AG04450 (cell line): ENCODE measurements around the gene VEPH1. TPM values are rescaled to one million over a fixed set of nuclear protein-coding genes. Genes with fewer than 3 reads are reported as not detected.

Experiments
- CTCF ChIA-PET: fragments of 300-600, 350-600 bp; formaldehyde crosslinking; extraction: SDS; loops from one replicate; lab custom pipeline; 2022; ENCODE audit warnings: antibody characterized with exemption, inconsistent platforms; lab: Charles Lee
- POLR2A ChIA-PET: fragments of 350-600 bp; formaldehyde crosslinking; extraction: SDS; loops from one replicate; lab custom pipeline; 2021; ENCODE audit warnings: antibody characterized with exemption, inconsistent platforms; lab: Yijun Ruan, JAX
- DNase-seq: peaks from one replicate; pipeline ENCODE4 v3.0.0-alpha.2; 2011; ENCODE audit warnings: low read depth, low spot score
- H3K27ac ChIP-seq: one replicate; pipeline ENCODE4 v1.5.1; 2012; ENCODE audit warnings: low read depth, low read length, control low read depth
- H3K27me3 ChIP-seq: one replicate; pipeline ENCODE4 v1.6.0; 2012; ENCODE audit warnings: low read length; ENCODE audit not compliant: control insufficient read depth, insufficient read depth
- H3K4me3 ChIP-seq: 2 replicates; pipeline ENCODE4 v1.5.1; 2011; ENCODE audit warnings: mild to moderate bottlenecking, low read depth, low read length, control low read depth
- H3K9me3 ChIP-seq: 2 replicates; pipeline ENCODE4 v1.5.1; 2012; ENCODE audit warnings: low read length; ENCODE audit not compliant: control insufficient read depth, insufficient read depth
- CTCF ChIP-seq: IDR thresholded peaks from 2 replicates; pipeline ENCODE4 v1.5.1; 2011; ENCODE audit warnings: low read depth, low read length, control low read depth, inconsistent platforms
- polyA plus RNA-seq: library from polyadenylated mRNA; depleted of rRNA; stranded (reverse); fragments of >200 nt; gene quantifications from 2 replicates; pipeline ENCODE4 v1.2.3, GENCODE V29; 2011

VEPH1 gene
- polyA plus RNA-seq, 1 experiment: 36.4 TPM

DNA sequence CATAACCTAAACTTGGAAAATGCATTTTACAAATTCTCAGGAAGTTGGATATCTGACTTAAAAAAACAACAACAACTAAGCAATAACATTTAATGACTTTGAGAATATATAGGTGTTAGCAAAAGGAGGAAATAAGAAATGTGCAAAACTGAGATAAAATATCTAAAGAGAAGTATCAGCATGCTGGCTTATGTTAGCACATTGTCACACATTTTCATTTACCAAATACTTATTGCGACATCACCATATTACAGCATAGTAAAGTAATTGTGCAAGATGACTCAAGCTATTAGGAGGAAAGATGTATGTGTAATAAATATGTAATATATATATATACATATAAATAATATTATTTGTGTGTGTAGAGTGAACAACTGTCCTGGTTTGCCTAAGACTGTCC is 57.4 kb downstream of the VEPH1 start:
- no peak for TF ChIP-seq CTCF
- Histone ChIP-seq H3K27ac (no peak overlapping the region), H3K27me3 (no peaks in the 10 kb centered on the region), H3K4me3 (no peak overlapping the region), H3K9me3 (no peaks in the 10 kb centered on the region)
- ChIA-PET POLR2A (no interaction called here), CTCF (interaction anchor here (0.7 to 1.7 kb wide), 9 partner anchors 8 to 244 kb away, joined by 3 to 10 read pairs (median 4); no protein-coding TSS in a partner anchor)
- DNase-seq: no peak

GRCh38 chr3:157444797-157445184 is 58.4 kb downstream of the VEPH1 start:
- H3K4me3 ChIP-seq: no peak overlapping the region
- H3K27ac ChIP-seq: no peak overlapping the region
- DNase-seq: no peak
- TF ChIP-seq CTCF: no peak
- H3K27me3 ChIP-seq: no peaks in the 10 kb centered on the region
- ChIA-PET POLR2A (no interaction called here), CTCF (interaction anchor here (0.7 to 2.1 kb wide), 5 partner anchors 12 to 253 kb away, joined by 3 to 10 read pairs (median 4); no protein-coding TSS in a partner anchor)
- H3K9me3 ChIP-seq: no peaks in the 10 kb centered on the region

DNA sequence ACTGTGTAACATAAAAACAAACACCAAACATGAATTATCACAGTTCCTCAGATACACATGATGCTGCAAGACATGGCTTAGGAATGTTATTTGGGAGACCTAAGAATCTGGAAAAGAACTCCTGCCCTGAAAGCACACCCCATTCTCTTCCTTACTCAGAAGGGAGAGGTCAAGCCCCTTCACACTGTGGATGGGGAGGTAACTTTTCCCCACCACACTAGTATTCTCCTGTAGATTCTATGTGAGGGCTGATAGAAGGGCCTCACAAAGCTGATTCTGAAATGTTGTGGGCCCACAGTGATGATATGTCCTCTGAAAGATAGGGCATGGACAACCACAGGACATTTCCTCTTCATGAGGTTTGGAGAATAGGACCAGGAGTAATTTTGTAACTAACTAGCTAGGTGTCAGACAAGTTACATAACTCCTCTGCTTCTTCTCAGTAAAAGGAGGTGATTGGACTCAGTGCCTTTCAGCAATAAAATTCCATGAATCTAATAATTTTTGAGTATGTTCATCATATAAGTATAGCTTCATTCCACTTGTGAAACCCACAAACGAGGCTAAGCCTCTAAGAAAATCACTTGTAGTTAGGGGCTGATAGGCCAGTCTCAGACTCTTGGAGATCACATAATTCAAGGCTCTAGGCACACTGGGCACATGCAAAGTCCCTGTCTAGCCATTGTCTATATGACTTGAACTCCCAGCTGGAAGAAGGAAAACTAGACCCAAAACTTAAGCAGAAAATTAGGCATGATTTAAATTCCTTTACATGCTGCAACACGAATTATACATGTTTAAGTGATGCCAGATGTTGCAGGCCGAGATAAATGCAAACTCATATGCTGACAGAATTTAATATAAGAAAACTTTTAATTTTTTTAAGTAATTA is 59.1 kb downstream of the VEPH1 start:
- CTCF ChIA-PET: interaction anchor here (0.9 to 2.1 kb wide), 3 partner anchors 11 to 239 kb away, joined by 3 to 5 read pairs (median 4); no protein-coding TSS in a partner anchor

GRCh38 chr3:157442729-157443128 is 60.5 kb downstream of the VEPH1 start:
- H3K27ac ChIP-seq: no peak overlapping the region
- TF ChIP-seq CTCF: no peak
- DNase-seq: no peak
- no peaks in the 10 kb centered on the region for H3K9me3 ChIP-seq
- POLR2A ChIA-PET: no interaction called here
- CTCF ChIA-PET: interaction anchor here (1.2 kb wide), 1 partner anchor 238 kb away, joined by 6 read pairs; no protein-coding TSS in a partner anchor
- H3K4me3 ChIP-seq: no peak overlapping the region
- no peaks in the 10 kb centered on the region for H3K27me3 ChIP-seq

More for the DNA sequence above, 59.1 kb downstream of the VEPH1 start:
- no peaks in the 10 kb centered on the region for H3K9me3 ChIP-seq
- POLR2A ChIA-PET: no interaction called here
- H3K27ac ChIP-seq: no peak overlapping the region
- H3K4me3 ChIP-seq: no peak overlapping the region
- no peak for TF ChIP-seq CTCF
- no peak for DNase-seq
- H3K27me3 ChIP-seq: no peaks in the 10 kb centered on the region

DNA sequence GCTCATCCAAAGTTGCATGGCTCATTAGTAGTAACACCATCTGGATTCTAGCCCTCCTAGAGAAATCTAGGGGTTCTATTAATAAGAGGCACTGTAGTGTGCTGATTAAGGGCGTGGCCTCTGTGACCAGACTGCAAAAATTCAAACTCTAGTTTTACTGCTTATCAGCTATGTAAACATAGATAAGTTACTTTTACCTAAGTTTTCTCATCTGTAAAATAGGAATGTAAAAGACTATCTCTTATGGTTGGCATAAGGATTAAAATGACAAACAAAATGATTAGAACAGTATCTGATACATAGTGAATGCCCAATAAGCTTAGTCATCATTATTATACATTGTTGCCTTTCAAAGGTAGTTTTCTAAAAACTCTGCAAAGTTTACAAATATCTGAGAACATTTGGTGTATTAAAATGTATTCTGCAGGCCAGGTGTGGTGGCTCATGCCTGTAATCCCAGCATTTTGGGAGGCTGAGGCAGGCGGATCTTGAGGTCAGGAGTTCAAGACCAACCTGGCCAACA is 62.1 kb downstream of the VEPH1 start:
- DNase-seq: no peak
- H3K4me3 ChIP-seq: peak overlapping the region; percentile 17
- H3K27ac ChIP-seq: no peak overlapping the region
- no peak for TF ChIP-seq CTCF
- POLR2A ChIA-PET: interaction anchor here (0.5 kb wide), 1 partner anchor 87 kb away, joined by 3 read pairs; no protein-coding TSS in a partner anchor
- H3K27me3 ChIP-seq: no peaks in the 10 kb centered on the region
- CTCF ChIA-PET: interaction anchor here (1.5 kb wide), 1 partner anchor 239 kb away, joined by 5 read pairs; no protein-coding TSS in a partner anchor
- H3K9me3 ChIP-seq: no peaks in the 10 kb centered on the region
